K562 (cell line): ENCODE results near the gene TP53RK. TPM values are rescaled to one million over a fixed set of nuclear protein-coding genes. Genes with fewer than 3 reads are reported as not detected.

Source experiments
- EGR1 ChIP-seq: fragments of 450-650 bp; conservative IDR thresholded peaks from 2 replicates; pipeline ENCODE4 v1.6.1; 2017; ENCODE audit warnings: mild to moderate bottlenecking
- ELF1 ChIP-seq: fragments of 200-800 bp; sonication (Bioruptor generic); IDR thresholded peaks from 2 replicates; pipeline ENCODE4 v1.6.1; 2016; ENCODE audit warnings: missing genetic modification characterization, missing compliant biosample characterization
- FOSL1 ChIP-seq: fragments of 200-800 bp; sonication (Bioruptor generic); conservative IDR thresholded peaks from 2 replicates; pipeline ENCODE4 v1.6.1; 2016; ENCODE audit warnings: missing genetic modification characterization, missing compliant biosample characterization
- GABPA ChIP-seq: fragments of 200-800 bp; sonication (Bioruptor generic); conservative IDR thresholded peaks from 2 replicates; pipeline ENCODE4 v1.6.1; 2016; ENCODE audit warnings: low read depth, missing genetic modification characterization, missing compliant biosample characterization
- KDM5B ChIP-seq: fragments of 200-600 bp; sonication (generic); IDR thresholded peaks from 2 replicates; pipeline ENCODE4 v1.6.1; 2012; ENCODE audit warnings: low read depth, mild to moderate bottlenecking, moderate library complexity, low read length, control low read depth, inconsistent platforms; ENCODE audit not compliant: insufficient replicate concordance
- SIRT6 ChIP-seq: IDR thresholded peaks from one replicate; pipeline ENCODE4 v1.6.1; 2012; ENCODE audit warnings: low read depth, mild to moderate bottlenecking, control low read depth, inconsistent platforms, low read length, moderate library complexity
- SMAD1 ChIP-seq: fragments of 150-350 bp; IDR thresholded peaks from 2 replicates; pipeline ENCODE4 v1.6.1; 2014; ENCODE audit warnings: low read length, low read depth; ENCODE audit not compliant: partially characterized antibody
- SNIP1 ChIP-seq: fragments of 450-650 bp; IDR thresholded peaks from 2 replicates; pipeline ENCODE4 v1.7.1; 2017; ENCODE audit warnings: low read depth, mild to moderate bottlenecking
- STAT5B ChIP-seq: fragments of 250-450 bp; sonication (Bioruptor Pico); IDR thresholded peaks from 2 replicates; pipeline ENCODE4 v1.8.0; 2021; ENCODE audit warnings: mild to moderate bottlenecking, inconsistent platforms
- SUPT5H ChIP-seq: fragments of 450-650 bp; IDR thresholded peaks from 2 replicates; pipeline ENCODE4 v1.6.1; 2016
- TRIM28 ChIP-seq: fragments of 450-650 bp; IDR thresholded peaks from 2 replicates; pipeline ENCODE4 v1.6.1; 2017
- ZNF57 ChIP-seq: fragments of 450-650 bp; formaldehyde crosslinking; IDR thresholded peaks from 2 replicates; pipeline ENCODE4 v1.4.0; 2020; ENCODE audit warnings: mild to moderate bottlenecking, moderate library complexity
- polyA plus RNA-seq, 8 experiments: library from polyadenylated mRNA; depleted of rRNA in 4 of 8; stranded (reverse) in 5 of 8; unstranded in 3 of 8; fragments of >200 nt; fragmentation: Nextera tagmentation in 2 of 8; fragmentation: Illumina TruSeq in 1 of 8; extraction: Ambion mirVana in 2 of 8; extraction: Trizol in 1 of 8; gene quantifications; 2 replicates each; pipeline versions ENCODE4 v1.2.1 to v1.2.3, GENCODE V29; 2011 to 2014; ENCODE audit warnings: inconsistent platforms in 1 of 8, missing spikeins in 1 of 8
- total RNA-seq, 7 experiments: library from RNA; depleted of rRNA in 6 of 7; stranded (reverse); fragments of >200 nt in 6 of 7; fragmentation: Illumina TruSeq in 2 of 7; extraction: Trizol in 2 of 7; gene quantifications; 2 replicates each; pipeline versions ENCODE4 v1.2.1 to v1.2.3, GENCODE V29; 2011 to 2021; ENCODE audit warnings: low replicate concordance in 1 of 7
- TF ChIP-seq, protein P1 (sequence below): fragments of 250-450 bp; sonication (Bioruptor Pico); IDR thresholded peaks from 2 replicates; pipeline ENCODE4 v1.9.0; 2021; ENCODE audit warnings: mild to moderate bottlenecking

Gene TP53RK
- total and polyA plus RNA-seq, 9 of the 15 experiments (the other 6 are each of a cell fraction or from before 2014, with no cell fraction given), result 2.9 to 43.5 (median 17.2) TPM

DNA sequence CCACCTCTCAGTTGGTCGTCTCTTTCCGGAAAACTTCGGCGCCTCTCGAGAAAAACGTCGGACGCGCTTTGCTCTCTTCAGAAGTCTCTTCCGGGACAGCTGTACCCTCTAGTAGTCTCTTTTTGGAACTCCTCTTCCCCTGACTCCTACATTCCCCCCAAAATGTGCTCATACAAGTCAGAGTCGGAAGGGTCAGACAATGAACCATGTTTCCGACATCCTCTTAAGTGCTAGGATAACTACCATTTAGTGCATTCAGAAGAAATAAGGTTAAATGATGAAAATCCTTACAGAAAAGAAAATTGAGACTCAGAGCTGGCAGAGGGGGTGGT, 476 bp upstream of the TP53RK start (continued):
- TF ChIP-seq GABPA (tag) (peak; percentile 82), SUPT5H (peak; percentile 74), SMAD1 (peak; percentile 37), ZNF57 (no peak), SIRT6 (no peak), FOSL1 (0 out of 2 replicates have a peak, but pooled peaks have one; percentile 4), EGR1 (no peak), KDM5B (peak; percentile 35), STAT5B (CRISPR knock-in tag) (no peak), ELF1 (peak; percentile 87), SNIP1 (no peak), TRIM28 (peak; percentile 52; the same call in 1 of the 2 replicates)
- TF ChIP-seq, protein P1, sequence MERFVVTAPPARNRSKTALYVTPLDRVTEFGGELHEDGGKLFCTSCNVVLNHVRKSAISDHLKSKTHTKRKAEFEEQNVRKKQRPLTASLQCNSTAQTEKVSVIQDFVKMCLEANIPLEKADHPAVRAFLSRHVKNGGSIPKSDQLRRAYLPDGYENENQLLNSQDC (CRISPR knock-in tag), result peak; percentile 78; the same call in 1 of the 2 replicates
